H1 (cell line): ENCODE results near the gene GPD1.

ENCODE experiments used
- BACH1 ChIP-seq: IDR thresholded peaks from 2 replicates; pipeline ENCODE4 v1.6.1; 2012; ENCODE audit warnings: low read length, improper control_type of control experiment
- EGR1 ChIP-seq: IDR thresholded peaks from 2 replicates; pipeline ENCODE4 v1.6.1; 2011; ENCODE audit warnings: low read depth, low read length, borderline replicate concordance
- EZH2 ChIP-seq: fragments of 200-600 bp; sonication (generic); IDR thresholded peaks from 2 replicates; pipeline ENCODE4 v1.7.1; 2012; ENCODE audit warnings: low read depth, mild to moderate bottlenecking, moderate library complexity, low read length, inconsistent platforms; ENCODE audit not compliant: severe bottlenecking
- SP1 ChIP-seq: IDR thresholded peaks from 2 replicates; pipeline ENCODE4 v1.6.1; 2011; ENCODE audit warnings: low read depth, low read length
- TBP ChIP-seq: IDR thresholded peaks from 2 replicates; pipeline ENCODE4 v1.6.1; 2011; ENCODE audit warnings: low read depth, low read length, improper control_type of control experiment
- ZNF274 ChIP-seq: IDR thresholded peaks from 2 replicates; pipeline ENCODE4 v1.7.0; 2012; ENCODE audit warnings: low read length, borderline replicate concordance; ENCODE audit errors: extremely low read depth
- TF ChIP-seq, protein P1 (sequence below), 3 experiments: IDR thresholded peaks; 1 replicate in 2 of 3; 2 replicates in 1 of 3; pipeline versions ENCODE4 v1.5.1 to v1.6.1; 2011; ENCODE audit warnings: low read length in 3 of 3, mild to moderate bottlenecking in 3 of 3, inconsistent platforms in 2 of 3, low read depth in 1 of 3, moderate library complexity in 1 of 3; ENCODE audit not compliant: insufficient read depth in 1 of 3; ENCODE audit errors: control extremely low read depth in 1 of 3
- TF ChIP-seq, protein P2 (sequence below): IDR thresholded peaks from 2 replicates; pipeline ENCODE4 v1.6.1; 2011; ENCODE audit warnings: low read length, improper control_type of control experiment

DNA sequence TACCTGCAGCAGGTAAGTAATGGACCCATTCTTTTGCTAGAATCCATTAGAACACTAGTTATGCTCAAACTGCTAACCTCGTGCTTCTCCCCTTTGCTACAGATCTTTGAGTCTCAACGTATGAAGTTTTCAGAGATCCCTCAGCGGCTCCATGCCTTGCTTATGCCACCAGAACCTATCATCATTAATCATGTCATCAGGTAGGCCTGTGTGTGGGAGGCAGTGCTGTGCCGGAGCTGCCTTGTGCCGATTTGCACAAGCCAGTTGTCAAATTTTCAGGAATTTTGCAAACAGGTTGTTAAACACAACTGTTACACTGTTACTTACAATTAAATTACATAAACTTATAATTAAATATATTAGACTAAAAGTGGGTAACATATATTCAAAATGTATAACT lies 13.4 kb upstream of the GPD1 start:
- TF ChIP-seq, protein P1, sequence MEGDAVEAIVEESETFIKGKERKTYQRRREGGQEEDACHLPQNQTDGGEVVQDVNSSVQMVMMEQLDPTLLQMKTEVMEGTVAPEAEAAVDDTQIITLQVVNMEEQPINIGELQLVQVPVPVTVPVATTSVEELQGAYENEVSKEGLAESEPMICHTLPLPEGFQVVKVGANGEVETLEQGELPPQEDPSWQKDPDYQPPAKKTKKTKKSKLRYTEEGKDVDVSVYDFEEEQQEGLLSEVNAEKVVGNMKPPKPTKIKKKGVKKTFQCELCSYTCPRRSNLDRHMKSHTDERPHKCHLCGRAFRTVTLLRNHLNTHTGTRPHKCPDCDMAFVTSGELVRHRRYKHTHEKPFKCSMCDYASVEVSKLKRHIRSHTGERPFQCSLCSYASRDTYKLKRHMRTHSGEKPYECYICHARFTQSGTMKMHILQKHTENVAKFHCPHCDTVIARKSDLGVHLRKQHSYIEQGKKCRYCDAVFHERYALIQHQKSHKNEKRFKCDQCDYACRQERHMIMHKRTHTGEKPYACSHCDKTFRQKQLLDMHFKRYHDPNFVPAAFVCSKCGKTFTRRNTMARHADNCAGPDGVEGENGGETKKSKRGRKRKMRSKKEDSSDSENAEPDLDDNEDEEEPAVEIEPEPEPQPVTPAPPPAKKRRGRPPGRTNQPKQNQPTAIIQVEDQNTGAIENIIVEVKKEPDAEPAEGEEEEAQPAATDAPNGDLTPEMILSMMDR (IDR thresholded peaks at IDR 0.05; ENCODE audit: control extremely low read depth in 1 of 3, insufficient read depth in 1 of 3, low read depth in 1 of 3, low read length in 3 of 3): no peak
- TF ChIP-seq EGR1 (no peak), ZNF274 (no peak), TBP (no peak), EZH2 (no peak), SP1 (no peak), BACH1 (no peak)
- TF ChIP-seq, protein P2, sequence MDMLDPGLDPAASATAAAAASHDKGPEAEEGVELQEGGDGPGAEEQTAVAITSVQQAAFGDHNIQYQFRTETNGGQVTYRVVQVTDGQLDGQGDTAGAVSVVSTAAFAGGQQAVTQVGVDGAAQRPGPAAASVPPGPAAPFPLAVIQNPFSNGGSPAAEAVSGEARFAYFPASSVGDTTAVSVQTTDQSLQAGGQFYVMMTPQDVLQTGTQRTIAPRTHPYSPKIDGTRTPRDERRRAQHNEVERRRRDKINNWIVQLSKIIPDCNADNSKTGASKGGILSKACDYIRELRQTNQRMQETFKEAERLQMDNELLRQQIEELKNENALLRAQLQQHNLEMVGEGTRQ: no peak
